HCT116 (cell line): ENCODE results near the gene DOCK4. TPM values are rescaled to one million over a fixed set of nuclear protein-coding genes. Genes with fewer than 3 reads are reported as not detected.

ENCODE experiments used
- ATAC-seq: fragments of 200-7000 bp; cut with Tn5 transposase; 2 replicates; pipeline ENCODE4 v1.9.1; 2020; ENCODE audit warnings: mild to moderate bottlenecking, moderate library complexity
- BruUV-seq: library from RNA; stranded (reverse); fragments of 400-500 nt; replicated peaks from 2 replicates; lab custom pipeline; 2021; lab: Mats Ljungman, UMichigan
- CTCF ChIA-PET: fragments of 300-600 bp; sonication (Branson Sonifier 250); formaldehyde crosslinking; loops from one replicate; lab custom pipeline; 2021; ENCODE audit warnings: antibody characterized with exemption; lab: Charles Lee
- POLR2A ChIA-PET: fragments of 300-600, 350-600 bp; sonication (Branson Sonifier 250); formaldehyde crosslinking; loops from one replicate; lab custom pipeline; 2021; ENCODE audit warnings: antibody characterized with exemption; lab: Charles Lee
- RAD21 ChIA-PET, 2 experiments: fragments of 300-600 bp; sonication (Branson Sonifier 250); formaldehyde crosslinking; loops; one replicate each; lab custom pipeline; 2023; ENCODE audit warnings: low total read pairs in 2 of 2; ENCODE audit not compliant: uncharacterized antibody in 2 of 2, unreplicated experiment in 2 of 2, low non-redundant PET in 1 of 2; lab: Charles Lee
- DNase-seq: peaks from one replicate; pipeline ENCODE4 v3.0.0-alpha.2; 2010; ENCODE audit warnings: low read depth, low spot score
- H2AFZ ChIP-seq: fragments of 200-600 bp; shearing (Covaris generic), sonication (generic); 2 replicates; pipeline ENCODE4 v1.6.1; 2017; ENCODE audit warnings: low read depth, mixed run types, mixed read lengths, antibody characterized with exemption, low read length; ENCODE audit not compliant: poor library complexity, severe bottlenecking
- H3K27ac ChIP-seq: 2 replicates; pipeline ENCODE4 v1.5.1; 2012; ENCODE audit warnings: low read depth, low read length
- H3K27me3 ChIP-seq: fragments of 200-600 bp; sonication (generic); 2 replicates; pipeline ENCODE4 v1.6.1; 2016; ENCODE audit warnings: mixed run types, low read length, mixed read lengths; ENCODE audit not compliant: insufficient read depth
- H3K36me3 ChIP-seq, 2 experiments: fragments of 200-500 bp in 1 of 2; fragments of 200-600 bp in 1 of 2; sonication (Bioruptor generic) in 1 of 2; sonication (generic) in 1 of 2; 2 replicates each; pipeline versions ENCODE4 v1.5.1 to v1.6.1; 2014 to 2016; ENCODE audit warnings: low read length in 2 of 2, inconsistent platforms in 1 of 2, mixed read lengths in 1 of 2, mixed run types in 1 of 2; ENCODE audit not compliant: insufficient read depth in 2 of 2, control insufficient read depth in 1 of 2
- H3K4me1 ChIP-seq, 2 experiments: fragments of 200-600 bp in 1 of 2; sonication (generic) in 1 of 2; 2 replicates each; pipeline versions ENCODE4 v1.5.1 to v1.6.1; 2012 to 2017; ENCODE audit warnings: low read length in 2 of 2, inconsistent platforms in 1 of 2, mild to moderate bottlenecking in 1 of 2, mixed read lengths in 1 of 2, mixed run types in 1 of 2, moderate library complexity in 1 of 2; ENCODE audit not compliant: insufficient read depth in 2 of 2, control insufficient read depth in 1 of 2
- H3K4me2 ChIP-seq: fragments of 200-600 bp; sonication (generic); 2 replicates; pipeline ENCODE4 v1.6.1; 2017; ENCODE audit warnings: mixed run types, low read length, mixed read lengths
- H3K4me3 ChIP-seq, 2 experiments: fragments of 200-600 bp in 1 of 2; sonication (generic) in 1 of 2; replicated peaks in 1 of 2; 2 replicates each; pipeline ENCODE4 v1.5.1; 2011 to 2016; ENCODE audit warnings: low read length in 2 of 2, control low read depth in 1 of 2, low read depth in 1 of 2, mild to moderate bottlenecking in 1 of 2, mixed read lengths in 1 of 2, mixed run types in 1 of 2
- H3K79me2 ChIP-seq: fragments of 200-600 bp; sonication (generic); 2 replicates; pipeline ENCODE4 v1.6.1; 2017; ENCODE audit warnings: mild to moderate bottlenecking, mixed run types, low read length, moderate library complexity, mixed read lengths; ENCODE audit not compliant: insufficient read depth
- H3K9ac ChIP-seq: fragments of 200-600 bp; sonication (generic); 2 replicates; pipeline ENCODE4 v1.6.1; 2016; ENCODE audit warnings: low read length, mixed read lengths
- H3K9me2 ChIP-seq: fragments of 200-600 bp; sonication (generic), shearing (Covaris generic); 2 replicates; pipeline ENCODE4 v1.6.1; 2017; ENCODE audit warnings: mixed run types, mild to moderate bottlenecking, moderate library complexity; ENCODE audit not compliant: insufficient read depth
- H3K9me3 ChIP-seq, 2 experiments: fragments of 200-500 bp in 1 of 2; fragments of 200-600 bp in 1 of 2; sonication (Bioruptor generic) in 1 of 2; sonication (generic) in 1 of 2; 2 replicates each; pipeline ENCODE4 v1.6.1; 2014 to 2017; ENCODE audit warnings: low read length in 2 of 2, mixed read lengths in 2 of 2, inconsistent platforms in 1 of 2, low read depth in 1 of 2, mild to moderate bottlenecking in 1 of 2, mixed run types in 1 of 2, moderate library complexity in 1 of 2; ENCODE audit not compliant: control insufficient read depth in 1 of 2, insufficient read depth in 1 of 2
- H4K20me1 ChIP-seq: fragments of 200-600 bp; sonication (generic), shearing (Covaris generic); 2 replicates; pipeline ENCODE4 v1.6.1; 2017; ENCODE audit warnings: mixed run types, mild to moderate bottlenecking, moderate library complexity; ENCODE audit not compliant: insufficient read depth
- ATF3 ChIP-seq: IDR thresholded peaks from 2 replicates; pipeline ENCODE4 v1.6.1; 2012
- CBX3 ChIP-seq: IDR thresholded peaks from 2 replicates; pipeline ENCODE4 v1.6.1; 2012; ENCODE audit warnings: low read depth
- CEBPB ChIP-seq: IDR thresholded peaks from 2 replicates; pipeline ENCODE4 v1.6.1; 2012; ENCODE audit warnings: low read depth
- CTCF ChIP-seq, 3 experiments: fragments of 200-600 bp in 1 of 3; sonication (generic) in 1 of 3; IDR thresholded peaks in 2 of 3; conservative IDR thresholded peaks in 1 of 3; 2 replicates each; pipeline ENCODE4 v1.5.1; 2012 to 2017; ENCODE audit warnings: low read depth in 2 of 3, low read length in 2 of 3, antibody characterized with exemption in 1 of 3, borderline replicate concordance in 1 of 3, control low read depth in 1 of 3, mild to moderate bottlenecking in 1 of 3, mixed read lengths in 1 of 3, mixed run types in 1 of 3, moderate library complexity in 1 of 3; ENCODE audit not compliant: insufficient read depth in 1 of 3
- EGR1 ChIP-seq: IDR thresholded peaks from 2 replicates; pipeline ENCODE4 v1.6.1; 2012; ENCODE audit warnings: low read depth
- ELF1 ChIP-seq: IDR thresholded peaks from 2 replicates; pipeline ENCODE4 v1.6.1; 2012; ENCODE audit warnings: low read depth, borderline replicate concordance
- EZH2 ChIP-seq: fragments of 200-600 bp; sonication (generic); IDR thresholded peaks from 2 replicates; pipeline ENCODE4 v1.6.1; 2017; ENCODE audit warnings: antibody characterized with exemption, mixed run types
- FOSL1 ChIP-seq: IDR thresholded peaks from 2 replicates; pipeline ENCODE4 v1.6.1; 2012; ENCODE audit warnings: low read depth
- JUND ChIP-seq: IDR thresholded peaks from 2 replicates; pipeline ENCODE4 v1.6.1; 2012
- MAX ChIP-seq: IDR thresholded peaks from 2 replicates; pipeline ENCODE4 v1.6.1; 2012
- POLR2A ChIP-seq: IDR thresholded peaks from 2 replicates; pipeline ENCODE4 v1.7.0; 2011; ENCODE audit warnings: borderline replicate concordance; ENCODE audit not compliant: insufficient read depth, insufficient read length; ENCODE audit errors: extremely low read depth
- RAD21 ChIP-seq: IDR thresholded peaks from 2 replicates; pipeline ENCODE4 v1.6.1; 2012; ENCODE audit warnings: low read depth, mild to moderate bottlenecking
- SIN3A ChIP-seq: IDR thresholded peaks from 2 replicates; pipeline ENCODE4 v1.6.1; 2012; ENCODE audit warnings: low read depth
- TCF7L2 ChIP-seq: IDR thresholded peaks from 2 replicates; pipeline ENCODE4 v1.7.0; 2011; ENCODE audit warnings: borderline replicate concordance, inconsistent platforms; ENCODE audit not compliant: insufficient read depth, insufficient read length; ENCODE audit errors: extremely low read depth
- YY1 ChIP-seq: IDR thresholded peaks from 2 replicates; pipeline ENCODE4 v1.6.1; 2011; ENCODE audit warnings: low read length, low read depth, moderate library complexity, mild to moderate bottlenecking; ENCODE audit not compliant: insufficient replicate concordance; ENCODE audit errors: extremely low read depth
- ZBTB33 ChIP-seq: IDR thresholded peaks from 2 replicates; pipeline ENCODE4 v1.6.1; 2011; ENCODE audit warnings: mild to moderate bottlenecking, low read length, moderate library complexity; ENCODE audit not compliant: insufficient replicate concordance; ENCODE audit errors: extremely low read depth
- ZFX ChIP-seq: fragments of 450-650 bp; IDR thresholded peaks from 2 replicates; pipeline ENCODE4 v1.6.1; 2017
- intact Hi-C: fragments of 100-400 bp; cut with micrococcal nuclease; formaldehyde crosslinking; loops from 2 replicates; pipeline ENCODE4 v1.10.0; 2022
- total RNA-seq: library from RNA; stranded (reverse); gene quantifications from one replicate; pipeline ENCODE4 v1.2.1, GENCODE V29; 2021; ENCODE audit not compliant: unreplicated experiment
- TF ChIP-seq, protein P1 (sequence below): IDR thresholded peaks from 2 replicates; pipeline ENCODE4 v1.6.1; 2012; ENCODE audit warnings: low read depth

The DOCK4 gene
- total RNA-seq, 1 experiment from 2014 or later: 2.2 TPM

DNA sequence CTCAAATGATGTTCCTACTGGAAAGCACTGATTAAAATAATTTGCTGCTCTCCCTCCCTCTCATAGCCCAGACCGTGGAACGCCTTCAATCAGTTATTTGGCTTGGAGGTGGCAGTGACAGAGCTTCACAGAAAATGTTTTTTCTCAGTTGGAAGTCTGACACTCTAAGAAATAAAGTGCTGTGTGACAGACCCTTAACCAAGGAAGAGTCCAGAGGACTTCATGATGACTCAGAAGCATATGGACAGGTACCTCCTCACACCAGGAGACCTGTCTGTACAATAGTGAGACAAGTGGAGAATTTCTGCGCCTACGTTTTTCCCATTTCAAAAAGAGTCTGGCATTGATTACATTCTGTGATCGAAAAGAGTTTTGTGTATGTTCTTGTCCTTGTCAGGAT is 295.5 kb downstream of the DOCK4 start:
- no peak for ATAC-seq
- no TSS peak for BruUV-seq
- ChIA-PET CTCF (no interaction called here), POLR2A (no interaction called here), RAD21 (no interaction called here)
- intact Hi-C loops: no loop called here
- no peak overlapping the region for H2AFZ ChIP-seq
- TF ChIP-seq ATF3 (no peak), EZH2 (no peak), CBX3 (no peak), ELF1 (no peak), SIN3A (no peak), ZBTB33 (no peak), JUND (no peak), TCF7L2 (no peak), RAD21 (no peak), EGR1 (no peak), ZFX (no peak), YY1 (no peak), MAX (no peak), CTCF (IDR thresholded peaks at IDR 0.05 in 2 of 3, conservative IDR thresholded peaks at IDR 0.05 in 1 of 3; ENCODE audit: borderline replicate concordance in 1 of 3, insufficient read depth in 1 of 3, low read depth in 2 of 3, low read length in 2 of 3) (no peak), CEBPB (no peak), FOSL1 (no peak), POLR2A (no peak)
- TF ChIP-seq, protein P1, sequence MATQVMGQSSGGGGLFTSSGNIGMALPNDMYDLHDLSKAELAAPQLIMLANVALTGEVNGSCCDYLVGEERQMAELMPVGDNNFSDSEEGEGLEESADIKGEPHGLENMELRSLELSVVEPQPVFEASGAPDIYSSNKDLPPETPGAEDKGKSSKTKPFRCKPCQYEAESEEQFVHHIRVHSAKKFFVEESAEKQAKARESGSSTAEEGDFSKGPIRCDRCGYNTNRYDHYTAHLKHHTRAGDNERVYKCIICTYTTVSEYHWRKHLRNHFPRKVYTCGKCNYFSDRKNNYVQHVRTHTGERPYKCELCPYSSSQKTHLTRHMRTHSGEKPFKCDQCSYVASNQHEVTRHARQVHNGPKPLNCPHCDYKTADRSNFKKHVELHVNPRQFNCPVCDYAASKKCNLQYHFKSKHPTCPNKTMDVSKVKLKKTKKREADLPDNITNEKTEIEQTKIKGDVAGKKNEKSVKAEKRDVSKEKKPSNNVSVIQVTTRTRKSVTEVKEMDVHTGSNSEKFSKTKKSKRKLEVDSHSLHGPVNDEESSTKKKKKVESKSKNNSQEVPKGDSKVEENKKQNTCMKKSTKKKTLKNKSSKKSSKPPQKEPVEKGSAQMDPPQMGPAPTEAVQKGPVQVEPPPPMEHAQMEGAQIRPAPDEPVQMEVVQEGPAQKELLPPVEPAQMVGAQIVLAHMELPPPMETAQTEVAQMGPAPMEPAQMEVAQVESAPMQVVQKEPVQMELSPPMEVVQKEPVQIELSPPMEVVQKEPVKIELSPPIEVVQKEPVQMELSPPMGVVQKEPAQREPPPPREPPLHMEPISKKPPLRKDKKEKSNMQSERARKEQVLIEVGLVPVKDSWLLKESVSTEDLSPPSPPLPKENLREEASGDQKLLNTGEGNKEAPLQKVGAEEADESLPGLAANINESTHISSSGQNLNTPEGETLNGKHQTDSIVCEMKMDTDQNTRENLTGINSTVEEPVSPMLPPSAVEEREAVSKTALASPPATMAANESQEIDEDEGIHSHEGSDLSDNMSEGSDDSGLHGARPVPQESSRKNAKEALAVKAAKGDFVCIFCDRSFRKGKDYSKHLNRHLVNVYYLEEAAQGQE: no peak
- no peak overlapping the region for H3K4me3 ChIP-seq
- no peaks in the 10 kb centered on the region for H3K9me3 ChIP-seq
- H3K9me2 ChIP-seq: no peaks in the 10 kb centered on the region
- H3K4me2 ChIP-seq: no peak overlapping the region
- H3K27ac ChIP-seq: no peak overlapping the region
- no peaks in the 10 kb centered on the region for H3K4me1 ChIP-seq
- H3K27me3 ChIP-seq: peaks cover 4% of the 10 kb centered on the region; the same call in 1 of the 2 replicates
- H4K20me1 ChIP-seq: no peaks in the 10 kb centered on the region
- H3K79me2 ChIP-seq: no peaks in the 10 kb centered on the region
- no peak for DNase-seq
- H3K9ac ChIP-seq: no peak overlapping the region
- H3K36me3 ChIP-seq: no peaks in the 10 kb centered on the region
